ENCODE data around the gene HOXD1. TPM values are rescaled to one million over a fixed set of nuclear protein-coding genes. Genes with fewer than 3 reads are reported as not detected.

Gene HOXD1
- total RNA-seq, 5 donors from 2014 or later (not counting 1 experiment from before 2014, with no cell fraction given): not detected

- ATAC-seq (replicated peaks in 1 of 4): no peak
- 55% methylated on average over 1 of the region's 4 CpGs for WGBS (ENCODE audit: insufficient coverage)
- H3K27me3 ChIP-seq (replicated peaks in 1 of 2; ENCODE audit: control insufficient read depth in 2 of 2, extremely low read depth in 1 of 2, insufficient read depth in 2 of 2, low read length in 1 of 2): peaks cover 23 to 78% of the 10 kb centered on the region in 2 experiments
- Mint-ChIP-seq H3K9me3 (no peaks in the 10 kb centered on the region), H3K4me1 (peaks cover 10 to 18% (median 11%) of the 10 kb centered on the region in 3 donors), H3K27me3 (peaks cover 86 to 95% of the 10 kb centered on the region in 2 donors), H3K27ac (no peak overlapping the region), H3K36me3 (no peaks in the 10 kb centered on the region), H3K4me3 (no peak overlapping the region)
- no peaks in the 10 kb centered on the region for H3K9me3 ChIP-seq
- no peak overlapping the region for H3K27ac ChIP-seq (ENCODE audit: low read length)
- H3K4me3 ChIP-seq (ENCODE audit: control insufficient read depth in 1 of 2, extremely low read depth in 1 of 2, low read length in 1 of 2): no peak overlapping the region
- H3K4me1 ChIP-seq (ENCODE audit: control insufficient read depth in 1 of 2, extremely low read depth in 1 of 2, insufficient read depth in 2 of 2, low read length in 2 of 2): peaks cover 0 to 11% of the 10 kb centered on the region in 2 experiments
- CTCF ChIA-PET: interaction anchor here (0.6 to 2.1 kb wide), 3 partner anchors 14 to 506 kb away, joined by 4 to 6 read pairs (median 6); no protein-coding TSS in a partner anchor
- no peaks in the 10 kb centered on the region for H3K36me3 ChIP-seq (ENCODE audit: control insufficient read depth in 2 of 2, extremely low read depth in 1 of 2, insufficient read depth in 1 of 2, low read length in 1 of 2)
- no peak for DNase-seq
- POLR2A ChIA-PET: no interaction called here
Observed at GRCh38 chr2:176145085-176145969, 43.1 kb upstream of the HOXD1 start.

DNA sequence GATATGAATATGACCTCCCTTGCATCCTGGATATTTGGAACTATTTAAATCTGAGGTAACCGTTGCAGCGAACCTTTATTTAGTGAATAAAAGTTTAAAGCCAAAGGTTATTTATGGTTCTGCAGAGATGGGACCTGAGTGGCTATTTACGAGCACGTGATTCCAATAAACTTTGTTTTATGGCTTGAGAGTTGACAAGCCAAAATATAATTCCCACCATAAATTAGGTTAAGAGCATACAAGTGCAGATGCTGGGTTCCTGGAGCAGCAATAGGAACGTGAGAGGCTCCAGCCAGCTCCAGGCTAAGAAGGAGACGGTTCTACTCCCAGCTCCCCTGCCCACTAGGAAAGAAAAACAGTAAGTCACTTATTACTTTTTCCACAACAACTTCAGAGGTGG, 42.4 kb upstream of the HOXD1 start:
- CTCF ChIA-PET: no interaction called here
- no peak for ATAC-seq (replicated peaks in 1 of 4)
- H3K9me3 Mint-ChIP-seq: no peaks in the 10 kb centered on the region
- H3K4me1 Mint-ChIP-seq: peaks cover 6 to 15% (median 12%) of the 10 kb centered on the region in 3 donors
- Histone ChIP-seq H3K9me3 (no peaks in the 10 kb centered on the region), H3K27me3 (replicated peaks in 1 of 2; ENCODE audit: control insufficient read depth in 2 of 2, extremely low read depth in 1 of 2, insufficient read depth in 2 of 2, low read length in 1 of 2) (peaks cover 19 to 78% of the 10 kb centered on the region in 2 experiments), H3K4me3 (ENCODE audit: control insufficient read depth in 1 of 2, extremely low read depth in 1 of 2, low read length in 1 of 2) (no peak overlapping the region), H3K4me1 (ENCODE audit: control insufficient read depth in 1 of 2, extremely low read depth in 1 of 2, insufficient read depth in 2 of 2, low read length in 2 of 2) (peaks cover 0 to 4% of the 10 kb centered on the region in 2 experiments), H3K27ac (ENCODE audit: low read length) (no peak overlapping the region), H3K36me3 (ENCODE audit: control insufficient read depth in 2 of 2, extremely low read depth in 1 of 2, insufficient read depth in 1 of 2, low read length in 1 of 2) (no peaks in the 10 kb centered on the region)
- H3K4me3 Mint-ChIP-seq: no peak overlapping the region
- no peak overlapping the region for H3K27ac Mint-ChIP-seq
- DNase-seq: no peak
- peaks cover 89 to 98% of the 10 kb centered on the region in 2 donors for H3K27me3 Mint-ChIP-seq
- POLR2A ChIA-PET: no interaction called here
- H3K36me3 Mint-ChIP-seq: no peaks in the 10 kb centered on the region
- WGBS (ENCODE audit: insufficient coverage): 0% methylated on average over 2 of the region's 6 CpGs

- Mint-ChIP-seq H3K27me3 (peaks cover 88 to 98% of the 10 kb centered on the region in 2 donors), H3K9me3 (no peaks in the 10 kb centered on the region), H3K27ac (peak overlapping the region in 1 of 2 donors; percentile 36), H3K4me3 (no peak overlapping the region), H3K4me1 (peaks cover 4 to 12% (median 7%) of the 10 kb centered on the region in 3 donors), H3K36me3 (no peaks in the 10 kb centered on the region)
- peaks cover 0 to 3% of the 10 kb centered on the region in 2 experiments for H3K4me1 ChIP-seq (ENCODE audit: control insufficient read depth in 1 of 2, extremely low read depth in 1 of 2, insufficient read depth in 2 of 2, low read length in 2 of 2)
- ChIA-PET POLR2A (no interaction called here), CTCF (interaction anchor here in 1 of 2 donors (0.6 kb wide), 1 partner anchor 9 kb away, joined by 3 read pairs; no protein-coding TSS in a partner anchor)
- H3K4me3 ChIP-seq (ENCODE audit: control insufficient read depth in 1 of 2, extremely low read depth in 1 of 2, low read length in 1 of 2): no peak overlapping the region
- H3K9me3 ChIP-seq: no peaks in the 10 kb centered on the region
- H3K27ac ChIP-seq (ENCODE audit: low read length): no peak overlapping the region
- DNase-seq (no peak), ATAC-seq (replicated peaks in 1 of 4) (no peak)
- no peaks in the 10 kb centered on the region for H3K36me3 ChIP-seq (ENCODE audit: control insufficient read depth in 2 of 2, extremely low read depth in 1 of 2, insufficient read depth in 1 of 2, low read length in 1 of 2)
- H3K27me3 ChIP-seq (replicated peaks in 1 of 2; ENCODE audit: control insufficient read depth in 2 of 2, extremely low read depth in 1 of 2, insufficient read depth in 2 of 2, low read length in 1 of 2): peaks cover 21 to 81% of the 10 kb centered on the region in 2 experiments
Observed at GRCh38 chr2:176146645-176147044, 41.8 kb upstream of the HOXD1 start.

GRCh38 chr2:176147210-176147799, 41.2 kb upstream of the HOXD1 start:
- Mint-ChIP-seq H3K36me3 (no peaks in the 10 kb centered on the region), H3K4me1 (peaks cover 4 to 12% (median 7%) of the 10 kb centered on the region in 3 donors), H3K9me3 (no peaks in the 10 kb centered on the region), H3K27ac (peak overlapping the region in 1 of 2 donors; percentile 36), H3K4me3 (no peak overlapping the region), H3K27me3 (peaks cover 81 to 95% of the 10 kb centered on the region in 2 donors)
- peaks cover 21 to 84% of the 10 kb centered on the region in 2 experiments for H3K27me3 ChIP-seq (replicated peaks in 1 of 2; ENCODE audit: control insufficient read depth in 2 of 2, extremely low read depth in 1 of 2, insufficient read depth in 2 of 2, low read length in 1 of 2)
- H3K4me3 ChIP-seq (ENCODE audit: control insufficient read depth in 1 of 2, extremely low read depth in 1 of 2, low read length in 1 of 2): no peak overlapping the region
- H3K4me1 ChIP-seq (ENCODE audit: control insufficient read depth in 1 of 2, extremely low read depth in 1 of 2, insufficient read depth in 2 of 2, low read length in 2 of 2): peaks cover 0 to 4% of the 10 kb centered on the region in 2 experiments
- DNase-seq: no peak
- ChIA-PET POLR2A (no interaction called here), CTCF (interaction anchor here in 1 of 2 donors (0.6 kb wide), 1 partner anchor 8 kb away, joined by 3 read pairs; no protein-coding TSS in a partner anchor)
- whole genome bisulfite sequencing (ENCODE audit: insufficient coverage): 18% methylated on average over 12 of the region's 32 CpGs
- H3K27ac ChIP-seq (ENCODE audit: low read length): no peak overlapping the region
- ATAC-seq (replicated peaks in 1 of 4): no peak
- H3K36me3 ChIP-seq (ENCODE audit: control insufficient read depth in 2 of 2, extremely low read depth in 1 of 2, insufficient read depth in 1 of 2, low read length in 1 of 2): no peaks in the 10 kb centered on the region
- no peaks in the 10 kb centered on the region for H3K9me3 ChIP-seq

- Histone ChIP-seq H3K4me3 (ENCODE audit: control insufficient read depth in 1 of 2, extremely low read depth in 1 of 2, low read length in 1 of 2) (no peak overlapping the region), H3K27ac (ENCODE audit: low read length) (no peak overlapping the region), H3K4me1 (ENCODE audit: control insufficient read depth in 1 of 2, extremely low read depth in 1 of 2, insufficient read depth in 2 of 2, low read length in 2 of 2) (peaks cover 0 to 7% of the 10 kb centered on the region in 2 experiments), H3K9me3 (no peaks in the 10 kb centered on the region), H3K27me3 (replicated peaks in 1 of 2; ENCODE audit: control insufficient read depth in 2 of 2, extremely low read depth in 1 of 2, insufficient read depth in 2 of 2, low read length in 1 of 2) (peaks cover 21 to 84% of the 10 kb centered on the region in 2 experiments), H3K36me3 (ENCODE audit: control insufficient read depth in 2 of 2, extremely low read depth in 1 of 2, insufficient read depth in 1 of 2, low read length in 1 of 2) (no peaks in the 10 kb centered on the region)
- Mint-ChIP-seq H3K4me1 (peaks cover 4 to 12% (median 7%) of the 10 kb centered on the region in 3 donors), H3K27me3 (peaks cover 79 to 94% of the 10 kb centered on the region in 2 donors), H3K4me3 (no peak overlapping the region), H3K9me3 (no peaks in the 10 kb centered on the region), H3K27ac (no peak overlapping the region), H3K36me3 (no peaks in the 10 kb centered on the region)
- POLR2A ChIA-PET: no interaction called here
- ATAC-seq (replicated peaks in 1 of 4) (no peak), DNase-seq (no peak)
- CTCF ChIA-PET: no interaction called here
- WGBS (ENCODE audit: insufficient coverage): 13% methylated on average over 25 of the region's 31 CpGs
Observed at GRCh38 chr2:176147800-176148496, 40.5 kb upstream of the HOXD1 start.

DNA sequence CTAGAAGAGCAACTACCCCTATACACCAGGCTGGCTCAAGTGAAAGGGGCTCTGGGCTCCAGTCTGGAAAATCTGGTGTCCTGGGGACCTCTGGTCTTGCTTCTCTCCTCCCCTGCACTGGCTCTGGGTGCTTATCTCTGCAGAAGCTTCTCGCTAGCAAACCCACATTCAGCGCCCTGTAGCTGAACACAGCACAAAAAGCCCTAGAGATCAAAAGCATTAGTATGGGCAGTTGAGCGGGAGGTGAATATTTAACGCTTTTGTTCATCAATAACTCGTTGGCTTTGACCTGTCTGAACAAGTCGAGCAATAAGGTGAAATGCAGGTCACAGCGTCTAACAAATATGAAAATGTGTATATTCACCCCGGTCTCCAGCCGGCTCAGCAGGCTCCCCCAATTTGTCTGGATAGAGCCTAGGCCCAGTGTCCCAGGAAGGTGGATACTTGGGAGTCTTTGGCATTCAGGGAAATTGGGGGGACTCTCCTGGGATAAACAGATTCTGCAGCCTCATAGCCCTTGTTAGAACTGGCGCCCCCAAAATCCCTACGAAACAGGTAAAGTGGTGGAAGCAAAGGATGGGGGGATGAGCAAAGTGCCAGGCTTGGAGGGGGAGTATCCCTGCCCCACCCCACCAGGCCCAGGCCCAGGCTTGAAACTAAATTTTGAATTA, 39.6 kb upstream of the HOXD1 start:
- Histone ChIP-seq H3K4me3 (ENCODE audit: control insufficient read depth in 1 of 2, extremely low read depth in 1 of 2, low read length in 1 of 2) (no peak overlapping the region), H3K4me1 (ENCODE audit: control insufficient read depth in 1 of 2, extremely low read depth in 1 of 2, insufficient read depth in 2 of 2, low read length in 2 of 2) (peaks cover 0 to 7% of the 10 kb centered on the region in 2 experiments), H3K27ac (ENCODE audit: low read length) (no peak overlapping the region), H3K9me3 (no peaks in the 10 kb centered on the region), H3K27me3 (replicated peaks in 1 of 2; ENCODE audit: control insufficient read depth in 2 of 2, extremely low read depth in 1 of 2, insufficient read depth in 2 of 2, low read length in 1 of 2) (peaks cover 19 to 80% of the 10 kb centered on the region in 2 experiments), H3K36me3 (ENCODE audit: control insufficient read depth in 2 of 2, extremely low read depth in 1 of 2, insufficient read depth in 1 of 2, low read length in 1 of 2) (no peaks in the 10 kb centered on the region)
- Mint-ChIP-seq H3K27me3 (peaks cover 78 to 92% of the 10 kb centered on the region in 2 donors), H3K4me3 (no peak overlapping the region), H3K9me3 (no peaks in the 10 kb centered on the region), H3K36me3 (no peaks in the 10 kb centered on the region), H3K27ac (no peak overlapping the region), H3K4me1 (peaks cover 4 to 12% (median 7%) of the 10 kb centered on the region in 3 donors)
- WGBS (ENCODE audit: insufficient coverage): 43% methylated on average over 7 of the region's 11 CpGs
- CTCF ChIA-PET: no interaction called here
- POLR2A ChIA-PET: no interaction called here
- ATAC-seq (replicated peaks in 1 of 4): no peak
- no peak for DNase-seq
